Measurements from ENCODE around the gene ELOVL5.

ELOVL5 gene

GRCh38 chr6:53280207-53280606, 68.5 kb downstream of the ELOVL5 start:
- TF ChIP-seq ZFX (IDR thresholded peaks at IDR 0.05) (no peak), CTCF (conservative IDR thresholded peaks at IDR 0.05) (no peak)
- peak overlapping the region; percentile 73 for H3K27ac ChIP-seq

DNA sequence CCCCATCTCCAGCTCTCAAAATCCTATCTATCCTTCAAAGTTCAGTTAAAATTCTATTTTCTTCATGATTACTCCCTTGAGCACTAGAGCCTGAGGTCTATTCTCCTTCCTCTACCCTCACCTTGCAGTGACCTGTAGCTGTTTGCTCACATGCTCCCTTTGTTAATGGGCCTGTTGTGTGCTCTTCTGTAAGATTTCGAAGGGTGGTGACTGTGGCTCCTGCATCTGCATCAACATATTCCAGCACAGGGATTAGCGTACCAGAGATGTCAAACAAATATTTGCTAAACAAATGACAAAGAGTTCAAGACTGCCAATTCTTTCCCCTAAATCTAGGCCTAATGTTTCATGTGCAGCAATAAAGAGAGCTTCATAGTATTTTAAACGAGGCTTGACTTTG, 69.5 kb downstream of the ELOVL5 start:
- TF ChIP-seq CTCF (conservative IDR thresholded peaks at IDR 0.05) (no peak), ZFX (IDR thresholded peaks at IDR 0.05) (no peak)

GRCh38 chr6:53273370-53273769, 75.4 kb downstream of the ELOVL5 start:
- no peak for TF ChIP-seq ZFX (IDR thresholded peaks at IDR 0.05)
- no peak for TF ChIP-seq CTCF (conservative IDR thresholded peaks at IDR 0.05)
- no peak overlapping the region for H3K27ac ChIP-seq

More for the DNA sequence above, 69.5 kb downstream of the ELOVL5 start:
- H3K27ac ChIP-seq = peak overlapping the region; percentile 73

GRCh38 chr6:53269827-53270226, 78.9 kb downstream of the ELOVL5 start:
- TF ChIP-seq ZFX (IDR thresholded peaks at IDR 0.05) (no peak), CTCF (conservative IDR thresholded peaks at IDR 0.05) (no peak)
- H3K27ac ChIP-seq = no peak overlapping the region

- no peak overlapping the region for H3K27ac ChIP-seq
- TF ChIP-seq CTCF (conservative IDR thresholded peaks at IDR 0.05) (no peak), ZFX (IDR thresholded peaks at IDR 0.05) (no peak)
Observed at GRCh38 chr6:53268858-53269608, 79.7 kb downstream of the ELOVL5 start.

- TF ChIP-seq CTCF (conservative IDR thresholded peaks at IDR 0.05) = no peak
- TF ChIP-seq ZFX (IDR thresholded peaks at IDR 0.05) = no peak
- H3K27ac ChIP-seq = no peak overlapping the region
Observed at GRCh38 chr6:53266553-53267090, 82.1 kb downstream of the ELOVL5 start.

GRCh38 chr6:53264915-53265607, 83.7 kb downstream of the ELOVL5 start:
- H3K27ac ChIP-seq = no peak overlapping the region
- no peak for TF ChIP-seq CTCF (conservative IDR thresholded peaks at IDR 0.05)
- TF ChIP-seq ZFX (IDR thresholded peaks at IDR 0.05) = no peak

All from C4-2B (cell line).